Measurements from ENCODE around the gene IFNL2.
"Not testable (repeated sequence)": the region's sequence is repeated elsewhere in the genome, so short reads cannot be mapped to it uniquely, and the experiment has no call there.

Gene IFNL2

DNA sequence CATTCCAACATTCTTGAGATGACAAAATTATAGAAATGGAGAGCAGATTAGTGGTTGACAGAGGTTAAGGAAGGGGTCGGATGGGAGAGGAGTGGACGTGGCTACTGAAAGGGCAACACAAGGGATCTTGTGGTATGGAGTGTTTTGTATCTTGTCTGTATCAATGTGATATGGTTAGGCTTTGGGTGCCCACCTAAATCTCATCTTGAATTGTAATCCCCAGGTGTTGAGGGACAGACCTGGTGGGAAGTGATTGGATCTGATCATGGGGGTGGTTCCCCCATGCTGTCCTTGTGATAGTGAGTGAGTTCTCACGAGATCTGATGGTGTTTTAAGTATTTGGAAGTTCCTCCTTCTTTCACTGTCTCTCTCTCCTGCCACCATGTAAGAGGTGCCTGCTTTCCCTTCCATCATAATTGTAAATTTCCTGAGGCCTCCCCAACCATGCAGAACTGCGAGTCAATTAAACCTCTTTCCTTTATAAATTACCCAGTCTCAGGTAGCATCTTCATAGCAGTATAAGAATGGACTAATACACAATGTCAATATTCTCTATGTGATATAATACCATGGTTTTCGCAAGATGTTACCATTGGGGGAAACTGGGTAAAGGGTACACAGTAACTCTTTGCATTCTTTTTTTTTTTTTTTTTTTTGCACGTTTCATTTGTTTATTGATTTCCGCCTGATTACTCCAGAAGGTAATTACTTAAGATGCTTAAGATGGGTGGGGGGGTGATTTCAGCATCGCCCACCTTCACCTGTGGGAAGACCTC is 14.6 kb upstream of the IFNL2 start:
- no peak for DNase-seq

DNA sequence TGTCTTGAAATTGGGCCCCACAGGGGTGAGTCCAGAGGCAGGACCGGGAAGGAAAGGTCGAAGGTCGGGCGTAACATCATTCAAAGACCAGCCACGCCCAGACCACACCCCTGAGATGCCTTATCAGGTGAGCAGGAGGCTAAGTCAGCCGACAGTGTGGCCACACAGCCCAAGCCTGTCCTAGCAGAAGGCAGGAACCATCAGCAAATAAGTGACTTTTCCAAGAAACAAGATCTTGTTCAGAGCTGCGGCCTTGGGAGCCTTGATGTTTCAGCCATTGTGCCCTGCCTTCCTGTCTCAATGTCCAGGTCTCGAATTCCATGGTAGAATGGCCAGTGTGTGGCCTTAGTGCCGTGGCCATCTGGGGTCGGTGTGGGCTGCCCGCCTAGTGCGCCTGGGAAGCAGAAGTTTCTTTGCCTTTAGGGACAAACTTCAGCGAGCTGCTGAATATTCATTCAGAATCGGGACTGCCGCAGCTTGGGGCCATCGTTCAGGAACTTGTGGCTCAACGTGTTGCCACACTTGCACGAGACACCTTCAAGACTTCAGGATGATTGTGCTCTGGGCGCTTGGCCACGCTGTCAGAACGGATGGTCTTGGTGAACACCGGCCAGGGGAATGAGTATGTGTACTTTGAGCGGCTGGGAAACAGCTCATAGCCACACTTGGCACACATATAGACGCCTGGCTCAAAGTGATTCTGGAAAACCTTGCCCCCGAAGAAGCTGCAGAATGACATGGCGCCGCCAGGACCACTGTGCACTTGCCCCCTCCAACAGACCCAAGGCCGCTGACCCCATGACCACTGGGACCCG is 13.5 kb upstream of the IFNL2 start:
- DNase-seq, result no peak

DNA sequence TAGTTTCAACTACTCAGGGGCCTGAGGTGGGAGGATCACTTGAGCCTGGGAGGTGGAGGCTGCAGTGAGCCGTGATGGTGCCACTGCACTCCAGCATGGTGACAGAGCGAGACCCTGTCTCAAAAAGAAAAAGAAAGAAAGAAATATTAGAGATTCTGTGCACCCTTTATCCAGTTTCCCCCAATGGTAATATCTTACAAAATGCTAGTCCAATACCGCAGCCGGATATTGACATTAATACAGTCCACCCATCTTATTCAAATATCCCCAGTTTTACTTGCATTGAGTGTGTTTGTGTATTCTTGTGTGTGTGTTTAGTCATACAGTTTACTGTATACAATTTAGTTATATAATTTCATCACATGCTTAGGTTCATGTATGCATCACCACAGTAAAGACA is 11.0 kb upstream of the IFNL2 start:
- no peak for DNase-seq

DNA sequence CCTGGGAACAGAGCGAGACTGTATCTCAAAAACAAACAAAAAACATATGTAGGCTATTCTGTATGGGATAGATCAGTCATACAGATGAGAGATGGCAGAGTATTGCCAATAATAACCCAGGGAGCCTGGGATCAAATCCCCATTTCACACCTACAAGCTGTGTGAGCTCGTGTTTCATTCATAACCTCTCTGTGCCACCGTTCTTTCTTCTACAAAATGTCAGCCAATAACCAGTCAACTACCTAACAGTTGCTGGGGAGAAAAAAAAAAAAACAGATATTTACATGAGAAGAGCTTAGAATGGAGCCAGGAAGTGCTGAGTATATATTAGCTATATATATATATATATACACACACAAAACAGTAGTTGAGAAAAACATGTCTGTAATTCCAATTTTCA is 6.5 kb upstream of the IFNL2 start:
- no peak for DNase-seq

DNA sequence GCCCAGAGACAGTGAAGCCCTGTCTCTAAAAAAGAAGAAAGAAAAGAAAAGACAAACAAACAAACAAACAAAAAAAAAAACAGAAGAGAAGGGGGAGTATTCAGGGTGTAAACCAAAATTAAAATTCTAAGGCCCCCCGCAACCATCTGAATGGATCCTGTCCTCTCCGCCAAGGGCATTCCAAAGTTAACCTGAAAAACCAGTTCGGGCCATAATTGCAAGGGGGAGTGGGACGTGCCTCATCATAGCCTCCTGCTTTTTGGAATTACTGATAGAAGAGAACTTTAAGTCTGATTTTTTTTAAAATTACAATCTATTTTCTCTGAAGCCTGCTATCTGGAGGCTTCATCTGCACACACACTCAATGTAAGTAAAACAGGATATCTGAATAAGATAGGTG is 5.7 kb upstream of the IFNL2 start:
- no peak for DNase-seq

- DNase-seq, result no peak
Measured at GRCh38 chr19:39263912-39264305, 4.3 kb upstream of the IFNL2 start.

DNA sequence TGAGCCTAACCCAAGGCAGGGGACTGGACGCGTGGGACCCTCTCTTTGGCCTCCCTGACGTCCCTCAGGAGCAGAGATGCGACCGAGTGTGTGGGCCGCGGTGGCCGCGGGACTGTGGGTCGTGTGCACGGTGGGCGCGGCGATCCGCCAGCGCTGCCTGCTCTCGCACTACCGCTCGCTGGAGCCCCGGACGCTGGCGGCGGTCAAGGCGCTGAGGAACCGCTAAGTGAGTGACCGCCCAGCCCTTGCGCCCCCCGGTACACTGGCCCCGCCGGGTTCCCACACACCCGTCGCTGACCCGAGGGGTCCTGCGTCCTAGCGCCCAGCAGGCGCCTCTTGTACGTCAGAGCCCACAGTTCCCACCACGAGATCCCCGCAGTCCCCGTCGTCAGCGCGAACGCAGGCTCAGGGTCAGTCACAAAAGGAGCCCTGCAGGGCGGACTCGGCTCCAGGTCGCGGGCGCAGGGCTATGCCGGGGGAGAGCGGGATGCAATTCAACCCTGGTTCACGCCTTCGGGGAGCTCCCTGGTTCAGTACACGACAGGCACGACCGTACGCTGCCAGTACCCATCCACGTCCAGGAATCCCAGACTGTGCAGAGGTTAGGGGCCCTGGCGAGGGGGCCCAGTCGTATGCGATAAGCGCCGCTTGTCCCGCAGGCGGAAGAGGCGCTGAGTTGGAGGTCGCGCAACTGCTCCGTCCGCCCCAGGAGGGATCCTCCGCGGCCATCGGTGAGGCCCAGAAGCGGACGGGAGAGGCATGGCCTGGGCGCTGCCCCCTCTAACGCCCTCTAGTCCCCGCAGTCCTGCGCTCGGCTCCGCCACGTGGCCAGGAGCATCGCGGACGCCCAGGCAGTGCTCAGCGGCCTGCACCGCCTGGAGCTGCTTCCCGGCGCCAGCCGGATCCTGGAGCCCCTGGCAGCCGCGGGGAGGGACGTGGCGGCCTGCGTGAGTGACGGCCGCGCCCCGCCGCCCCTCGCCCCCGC is 3.6 kb upstream of the IFNL2 start:
- peak; percentile 52 for DNase-seq

DNA sequence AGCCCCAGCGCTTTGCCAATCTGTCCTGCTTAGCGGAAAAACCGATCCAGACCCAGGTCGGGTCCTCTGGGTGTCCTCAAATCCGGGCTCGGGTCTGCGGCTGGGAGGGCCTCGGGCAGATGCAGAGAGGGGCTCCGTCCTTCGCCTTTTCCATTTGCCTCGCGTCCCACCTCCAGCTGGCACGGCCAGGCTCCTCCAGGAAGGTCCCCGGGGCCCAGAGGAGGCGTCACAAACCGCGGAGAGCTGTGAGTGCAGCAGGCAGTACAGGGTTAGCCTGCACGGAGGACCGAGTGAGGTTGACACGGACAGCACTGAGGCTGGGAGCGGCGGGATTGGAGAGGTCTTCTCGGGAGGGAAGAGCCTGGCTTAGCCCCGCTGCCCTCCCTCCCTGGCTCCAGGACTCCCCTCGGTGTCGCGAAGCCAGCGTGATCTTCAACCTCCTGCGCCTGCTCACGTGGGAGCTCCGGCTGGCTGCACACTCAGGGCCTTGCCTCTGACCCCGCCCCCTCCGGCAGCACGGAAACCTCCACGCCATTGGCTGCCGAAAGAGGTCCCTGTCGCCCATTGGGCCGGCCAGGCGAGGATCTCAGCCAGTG is 2.8 kb upstream of the IFNL2 start:
- DNase-seq, result no peak

GRCh38 chr19:39268531-39269223 is 481 bp downstream of the IFNL2 start:
- DNase-seq, result not testable (repeated sequence)

DNA sequence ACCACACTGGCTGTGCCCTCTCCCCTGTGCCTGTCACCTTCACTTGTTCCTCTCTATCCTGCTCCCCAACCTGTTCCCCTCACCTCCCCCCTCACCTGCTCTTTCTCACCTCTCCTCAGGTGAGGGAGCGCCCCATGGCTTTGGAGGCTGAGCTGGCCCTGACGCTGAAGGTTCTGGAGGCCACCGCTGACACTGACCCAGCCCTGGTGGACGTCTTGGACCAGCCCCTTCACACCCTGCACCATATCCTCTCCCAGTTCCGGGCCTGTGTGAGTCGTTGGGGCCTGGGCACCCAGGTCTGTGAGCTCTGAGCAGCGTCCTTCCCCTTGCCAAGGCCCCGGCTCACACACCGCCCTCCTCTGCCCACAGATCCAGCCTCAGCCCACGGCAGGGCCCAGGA is 1.2 kb downstream of the IFNL2 start:
- DNase-seq, result not testable (repeated sequence)

- DNase-seq, result no peak
Measured at GRCh38 chr19:39270036-39270871, 2.1 kb downstream of the IFNL2 start.

DNA sequence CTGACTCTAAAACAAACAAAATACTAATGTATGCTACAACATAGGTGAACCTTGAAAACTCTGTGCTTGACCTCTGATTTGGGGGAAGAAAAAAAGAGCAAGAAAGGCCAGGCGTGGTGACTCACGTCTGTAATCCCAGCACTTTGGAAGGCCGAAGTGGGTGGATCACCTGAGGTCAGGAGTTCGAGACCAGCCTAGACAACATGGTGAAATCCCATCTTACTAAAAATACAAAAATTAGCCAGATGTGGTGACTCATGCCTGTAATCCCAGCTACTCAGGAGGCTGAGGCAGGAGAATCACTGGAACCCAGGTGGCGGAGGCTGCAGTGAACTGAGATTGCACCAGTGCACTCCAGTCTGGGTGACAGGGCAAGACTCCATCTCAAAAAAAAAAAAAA is 5.7 kb downstream of the IFNL2 start:
- not testable (repeated sequence) for DNase-seq

GRCh38 chr19:39275578-39275977 is 7.4 kb downstream of the IFNL2 start:
- DNase-seq, result no peak

GRCh38 chr19:39276740-39277139 is 8.5 kb downstream of the IFNL2 start:
- no peak for DNase-seq

DNA sequence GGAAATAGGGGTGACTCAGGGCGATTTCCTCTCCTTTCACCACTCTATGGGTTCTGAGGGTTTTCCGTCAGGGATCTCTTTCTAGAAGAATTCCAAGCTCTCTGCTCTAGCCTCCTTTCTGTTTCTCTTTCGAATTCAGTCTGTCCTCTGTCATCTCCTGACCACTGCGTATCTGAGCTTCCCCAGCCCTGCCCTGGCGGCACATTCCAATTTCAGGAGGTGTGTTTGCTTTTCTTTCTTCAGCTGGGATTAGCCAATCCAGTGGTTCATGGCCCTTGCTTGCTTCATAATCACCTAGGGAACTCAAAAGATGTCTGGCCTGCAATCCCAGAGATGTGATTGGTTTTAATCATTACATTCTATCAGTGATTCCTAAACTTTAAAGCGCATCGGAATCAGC is 9.4 kb downstream of the IFNL2 start:
- DNase-seq, result no peak

- no peak for DNase-seq
Measured at GRCh38 chr19:39282021-39282420, 13.8 kb downstream of the IFNL2 start.

DNA sequence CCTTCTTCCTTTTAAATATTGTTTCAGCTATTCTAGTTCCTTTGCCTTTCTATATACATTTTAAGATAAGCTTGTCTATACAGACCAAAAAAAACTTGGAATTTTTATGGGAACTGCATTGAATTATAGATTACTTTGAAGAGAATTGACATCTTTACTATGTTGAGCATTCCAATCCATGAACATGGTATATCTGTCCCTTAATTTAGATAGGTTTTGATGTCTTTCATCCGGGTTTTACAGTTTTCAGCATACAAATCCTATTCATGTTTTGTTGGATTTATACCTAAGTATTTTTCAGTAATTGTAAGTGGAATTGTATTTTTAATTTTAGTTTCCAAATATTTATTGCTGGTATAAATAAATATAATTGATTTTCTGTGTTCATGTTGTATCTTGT is 15.8 kb downstream of the IFNL2 start:
- no peak for DNase-seq

DNA sequence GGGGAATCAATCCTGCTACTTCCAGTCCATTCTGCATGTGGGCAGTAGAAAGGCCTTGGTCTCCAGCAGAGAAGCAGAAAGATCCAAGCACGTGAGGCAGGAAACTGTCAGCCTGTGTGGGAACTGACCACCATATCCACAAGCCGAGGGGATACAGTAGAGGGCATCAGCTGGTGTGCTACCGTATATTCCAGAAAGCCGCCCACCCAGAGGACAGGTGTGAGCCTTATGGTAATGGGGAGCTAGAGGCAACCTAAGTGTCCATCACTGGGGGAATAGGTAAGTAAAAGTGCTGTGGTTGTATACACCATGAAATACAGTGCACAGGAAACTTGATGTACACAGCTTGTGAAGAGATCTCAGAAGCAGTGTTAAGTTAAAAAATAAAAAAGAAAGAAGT is 25.2 kb downstream of the IFNL2 start:
- DNase-seq, result no peak

- DNase-seq, result no peak
Measured at GRCh38 chr19:39296055-39296645, 28.0 kb downstream of the IFNL2 start, which contains the start of gene IFNL1. Gene IFNL1 (plus strand): TSS chr19:39296407. CDS start chr19:39296422, 15 bp downstream.

- no peak for DNase-seq
Measured at GRCh38 chr19:39296906-39297305, 28.7 kb downstream of the IFNL2 start.
